ENCODE measurements around the gene SNAPIN.

SNAPIN gene

GRCh38 chr1:153677718-153678518, 19.4 kb downstream of the SNAPIN start:
- DNase-seq (ENCODE audit: low read depth in 2 of 2, low spot score in 1 of 2) = no peak

- DNase-seq (ENCODE audit: low read depth in 2 of 2, low spot score in 1 of 2) = no peak
Observed at GRCh38 chr1:153678519-153679336, 20.2 kb downstream of the SNAPIN start, which contains the start of gene NPR1. Gene NPR1, plus strand, starts transcription at chr1:153678688. Its CDS starts 421 bp downstream, at chr1:153679109.

GRCh38 chr1:153679337-153680119, 21.0 kb downstream of the SNAPIN start:
- DNase-seq (ENCODE audit: low read depth in 2 of 2, low spot score in 1 of 2) = no peak

GRCh38 chr1:153680120-153680403, 21.6 kb downstream of the SNAPIN start:
- no peak for DNase-seq (ENCODE audit: low read depth in 2 of 2, low spot score in 1 of 2)

- DNase-seq (ENCODE audit: low read depth in 2 of 2, low spot score in 1 of 2) = no peak
Observed at GRCh38 chr1:153682730-153683129, 24.2 kb downstream of the SNAPIN start.

- DNase-seq (ENCODE audit: low read depth in 2 of 2, low spot score in 1 of 2) = no peak
Observed at GRCh38 chr1:153683854-153684253, 25.4 kb downstream of the SNAPIN start.

- no peak for DNase-seq (ENCODE audit: low read depth in 2 of 2, low spot score in 1 of 2)
Observed at GRCh38 chr1:153684892-153685291, 26.4 kb downstream of the SNAPIN start.

GRCh38 chr1:153685544-153686340, 27.2 kb downstream of the SNAPIN start:
- DNase-seq (ENCODE audit: low read depth in 2 of 2, low spot score in 1 of 2) = no peak

- no peak for DNase-seq (ENCODE audit: low read depth in 2 of 2, low spot score in 1 of 2)
Observed at GRCh38 chr1:153687346-153688125, 29.0 kb downstream of the SNAPIN start.

- DNase-seq (ENCODE audit: low read depth in 2 of 2, low spot score in 1 of 2) = no peak
Observed at GRCh38 chr1:153688276-153688675, 29.8 kb downstream of the SNAPIN start.

- DNase-seq (ENCODE audit: low read depth in 2 of 2, low spot score in 1 of 2) = no peak
Observed at GRCh38 chr1:153688736-153689328, 30.3 kb downstream of the SNAPIN start.

- no peak for DNase-seq (ENCODE audit: low read depth in 2 of 2, low spot score in 1 of 2)
Observed at GRCh38 chr1:153693466-153693865, 35.0 kb downstream of the SNAPIN start.

- no peak for DNase-seq (ENCODE audit: low read depth in 2 of 2, low spot score in 1 of 2)
Observed at GRCh38 chr1:153696741-153697140, 38.2 kb downstream of the SNAPIN start.

- no peak for DNase-seq (ENCODE audit: low read depth in 2 of 2, low spot score in 1 of 2)
Observed at GRCh38 chr1:153697191-153698019, 38.9 kb downstream of the SNAPIN start.

- no peak for DNase-seq (ENCODE audit: low read depth in 2 of 2, low spot score in 1 of 2)
Observed at GRCh38 chr1:153698020-153698922, 39.8 kb downstream of the SNAPIN start.

- DNase-seq (ENCODE audit: low read depth in 2 of 2, low spot score in 1 of 2) = no peak
Observed at GRCh38 chr1:153698923-153699714, 40.6 kb downstream of the SNAPIN start.

GRCh38 chr1:153699768-153700167, 41.3 kb downstream of the SNAPIN start:
- no peak for DNase-seq (ENCODE audit: low read depth in 2 of 2, low spot score in 1 of 2)

Measured in stimulated activated CD8-positive, alpha-beta memory T cell treated with anti-CD3 and anti-CD28 coated beads, Interleukin-4, amount 100 ng/mL, for 1 hour (primary cell).